ENCODE results near the gene IFT20. TPM values are rescaled to one million over a fixed set of nuclear protein-coding genes. Genes with fewer than 3 reads are reported as not detected.

The IFT20 gene
- total RNA-seq, 2 donors from 2014 or later: 15.6 to 19.6 TPM

GRCh38 chr17:28335959-28336871 is 943 bp upstream of the IFT20 start:
- no peaks in the 10 kb centered on the region for H3K27me3 ChIP-seq
- peak; percentile 89 for DNase-seq (ENCODE audit: low spot score)
- peaks cover 0 to 59% of the 10 kb centered on the region in 2 donors for H3K4me1 ChIP-seq
- H3K9me3 ChIP-seq: no peaks in the 10 kb centered on the region
- no peak for TF ChIP-seq CTCF (IDR thresholded peaks at IDR 0.05)
- H3K27ac ChIP-seq: peak overlapping the region; percentile 97 to 98
- peak overlapping the region; percentile 88 to 95 for H3K4me3 ChIP-seq
- H3K36me3 ChIP-seq: peaks cover 28% of the 10 kb centered on the region

- no peaks in the 10 kb centered on the region for H3K9me3 ChIP-seq
- H3K4me1 ChIP-seq: peaks cover 0 to 55% of the 10 kb centered on the region in 2 donors
- H3K27me3 ChIP-seq: no peaks in the 10 kb centered on the region
- H3K27ac ChIP-seq: peak overlapping the region; percentile 97 to 98
- H3K4me3 ChIP-seq: peak overlapping the region; percentile 88 to 95
- no peak for DNase-seq (ENCODE audit: low spot score)
- peaks cover 24% of the 10 kb centered on the region for H3K36me3 ChIP-seq
- no peak for TF ChIP-seq CTCF (IDR thresholded peaks at IDR 0.05)
Measured at GRCh38 chr17:28334666-28335200, 539 bp downstream of the IFT20 start.

GRCh38 chr17:28334171-28334570 is 1.1 kb downstream of the IFT20 start:
- H3K4me3 ChIP-seq: peak overlapping the region; percentile 88 to 95
- peaks cover 23% of the 10 kb centered on the region for H3K36me3 ChIP-seq
- H3K4me1 ChIP-seq: peaks cover 0 to 50% of the 10 kb centered on the region in 2 donors
- no peak for TF ChIP-seq CTCF (IDR thresholded peaks at IDR 0.05)
- H3K27ac ChIP-seq: no peak overlapping the region
- H3K27me3 ChIP-seq: no peaks in the 10 kb centered on the region
- no peak for DNase-seq (ENCODE audit: low spot score)
- H3K9me3 ChIP-seq: no peaks in the 10 kb centered on the region

- Histone ChIP-seq H3K27ac (no peak overlapping the region), H3K27me3 (no peaks in the 10 kb centered on the region), H3K4me1 (peaks cover 0 to 42% of the 10 kb centered on the region in 2 donors), H3K36me3 (peaks cover 32% of the 10 kb centered on the region), H3K9me3 (no peaks in the 10 kb centered on the region), H3K4me3 (no peak overlapping the region)
- TF ChIP-seq CTCF (IDR thresholded peaks at IDR 0.05): no peak
- no peak for DNase-seq (ENCODE audit: low spot score)
Measured at GRCh38 chr17:28333083-28333746, 2.1 kb downstream of the IFT20 start.

GRCh38 chr17:28331891-28332420 is 3.3 kb downstream of the IFT20 start:
- peaks cover 42% of the 10 kb centered on the region for H3K36me3 ChIP-seq
- no peak for TF ChIP-seq CTCF (IDR thresholded peaks at IDR 0.05)
- H3K27ac ChIP-seq: no peak overlapping the region
- H3K4me1 ChIP-seq: peaks cover 0 to 29% of the 10 kb centered on the region in 2 donors
- DNase-seq (ENCODE audit: low spot score): no peak
- H3K9me3 ChIP-seq: no peaks in the 10 kb centered on the region
- no peaks in the 10 kb centered on the region for H3K27me3 ChIP-seq
- no peak overlapping the region for H3K4me3 ChIP-seq

Data from right atrium auricular region (tissue), 2 donors.